Thyroid gland (tissue), 4 donors: ENCODE measurements around the gene NR6A1.

Source experiments
- POLR2A ChIP-seq, 2 donors: fragments of 450-650 bp; IDR thresholded peaks; one replicate each; pipeline ENCODE4 v1.6.1; 2017; ENCODE audit warnings: antibody characterized with exemption in 2 of 2, mild to moderate bottlenecking in 2 of 2, moderate library complexity in 1 of 2
- TF ChIP-seq, protein P1 (sequence below), 6 experiments: fragments of 200-600 bp in 3 of 6; fragments of 450-650 bp in 3 of 6; sonication (generic) in 3 of 6; IDR thresholded peaks; one replicate each; pipeline ENCODE4 v1.5.1; 2016 to 2019; ENCODE audit warnings: antibody characterized with exemption in 6 of 6, mild to moderate bottlenecking in 2 of 6, inconsistent platforms in 1 of 6, moderate library complexity in 1 of 6

DNA sequence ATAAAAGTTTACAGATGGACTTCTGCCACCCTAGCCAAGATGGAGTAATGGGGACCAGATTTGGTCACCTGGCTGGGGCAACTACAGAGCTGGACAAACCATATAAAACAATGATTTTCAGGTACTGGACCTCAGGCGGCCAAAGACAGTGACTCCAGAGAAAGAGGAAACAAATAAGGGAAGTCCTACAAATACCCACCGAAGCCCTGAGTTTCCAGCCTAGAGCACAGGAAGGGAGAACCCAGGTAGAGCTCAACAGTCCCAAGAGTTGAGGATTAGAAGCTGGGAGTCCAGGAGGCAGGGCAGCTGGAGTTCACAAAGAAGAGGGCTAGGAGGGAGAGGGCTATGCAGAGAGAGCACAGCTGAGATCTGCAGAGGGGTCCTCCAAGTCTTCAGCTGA lies 157.3 kb downstream of the NR6A1 start:
- TF ChIP-seq, protein P1, sequence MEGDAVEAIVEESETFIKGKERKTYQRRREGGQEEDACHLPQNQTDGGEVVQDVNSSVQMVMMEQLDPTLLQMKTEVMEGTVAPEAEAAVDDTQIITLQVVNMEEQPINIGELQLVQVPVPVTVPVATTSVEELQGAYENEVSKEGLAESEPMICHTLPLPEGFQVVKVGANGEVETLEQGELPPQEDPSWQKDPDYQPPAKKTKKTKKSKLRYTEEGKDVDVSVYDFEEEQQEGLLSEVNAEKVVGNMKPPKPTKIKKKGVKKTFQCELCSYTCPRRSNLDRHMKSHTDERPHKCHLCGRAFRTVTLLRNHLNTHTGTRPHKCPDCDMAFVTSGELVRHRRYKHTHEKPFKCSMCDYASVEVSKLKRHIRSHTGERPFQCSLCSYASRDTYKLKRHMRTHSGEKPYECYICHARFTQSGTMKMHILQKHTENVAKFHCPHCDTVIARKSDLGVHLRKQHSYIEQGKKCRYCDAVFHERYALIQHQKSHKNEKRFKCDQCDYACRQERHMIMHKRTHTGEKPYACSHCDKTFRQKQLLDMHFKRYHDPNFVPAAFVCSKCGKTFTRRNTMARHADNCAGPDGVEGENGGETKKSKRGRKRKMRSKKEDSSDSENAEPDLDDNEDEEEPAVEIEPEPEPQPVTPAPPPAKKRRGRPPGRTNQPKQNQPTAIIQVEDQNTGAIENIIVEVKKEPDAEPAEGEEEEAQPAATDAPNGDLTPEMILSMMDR (IDR thresholded peaks at IDR 0.05) = no peak
- TF ChIP-seq POLR2A (IDR thresholded peaks at IDR 0.05) = no peak
